GOT3 (cell line): ENCODE results near the gene C22orf42.
"Not testable (repeated sequence)": the region's sequence is repeated elsewhere in the genome, so short reads cannot be mapped to it uniquely, and the experiment has no call there.

ENCODE experiments used
- DNase-seq: peaks from one replicate; lab custom pipeline; 2025; ENCODE audit warnings: mixed read lengths; lab: John Stamatoyannopoulos, UW

The C22orf42 gene

GRCh38 chr22:32135958-32136357, 23.1 kb downstream of the C22orf42 start:
- not testable (repeated sequence) for DNase-seq

GRCh38 chr22:32134796-32135195, 24.3 kb downstream of the C22orf42 start:
- not testable (repeated sequence) for DNase-seq

- DNase-seq, result no peak
Observed at GRCh38 chr22:32132783-32133182, 26.3 kb downstream of the C22orf42 start.

DNA sequence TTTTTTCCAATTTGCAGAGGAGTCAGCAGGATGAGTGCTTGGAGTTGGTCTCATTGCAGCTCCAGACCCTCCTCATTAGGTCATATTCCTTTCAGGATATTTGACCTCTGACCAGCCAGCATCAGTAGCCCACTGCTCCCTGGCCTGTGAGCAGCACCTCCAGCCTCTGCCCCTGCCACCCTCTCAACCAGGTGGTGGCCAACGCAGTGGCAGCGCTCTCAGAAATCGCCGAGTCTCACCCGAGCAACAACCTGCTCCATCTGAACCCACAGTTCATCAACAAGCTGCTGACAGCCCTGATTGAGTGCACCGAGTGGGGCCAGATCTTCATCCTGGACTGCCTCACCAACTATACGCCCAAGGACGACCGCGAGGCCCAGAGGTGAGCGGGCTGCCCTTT, 27.0 kb downstream of the C22orf42 start:
- DNase-seq, result no peak

DNA sequence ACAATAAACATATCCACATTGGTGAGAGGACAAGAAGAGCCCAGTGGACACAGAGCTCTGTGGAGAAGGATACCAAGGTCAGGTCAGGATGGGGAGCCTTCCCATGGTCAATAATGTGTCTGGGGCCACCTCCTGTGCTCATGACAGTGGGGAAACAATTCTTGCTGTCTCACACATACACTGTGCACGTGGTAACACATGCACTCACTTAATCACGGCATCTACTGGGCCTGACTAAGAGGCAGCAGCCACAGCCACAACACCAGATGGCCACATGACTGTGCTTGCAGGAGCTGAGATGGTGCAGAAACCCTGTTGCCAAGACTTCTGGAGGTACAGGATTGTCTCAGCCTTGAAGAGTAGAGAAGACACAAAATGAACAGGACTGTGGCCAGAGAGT, 28.6 kb downstream of the C22orf42 start:
- no peak for DNase-seq

GRCh38 chr22:32127904-32128303, 31.2 kb downstream of the C22orf42 start:
- no peak for DNase-seq

DNA sequence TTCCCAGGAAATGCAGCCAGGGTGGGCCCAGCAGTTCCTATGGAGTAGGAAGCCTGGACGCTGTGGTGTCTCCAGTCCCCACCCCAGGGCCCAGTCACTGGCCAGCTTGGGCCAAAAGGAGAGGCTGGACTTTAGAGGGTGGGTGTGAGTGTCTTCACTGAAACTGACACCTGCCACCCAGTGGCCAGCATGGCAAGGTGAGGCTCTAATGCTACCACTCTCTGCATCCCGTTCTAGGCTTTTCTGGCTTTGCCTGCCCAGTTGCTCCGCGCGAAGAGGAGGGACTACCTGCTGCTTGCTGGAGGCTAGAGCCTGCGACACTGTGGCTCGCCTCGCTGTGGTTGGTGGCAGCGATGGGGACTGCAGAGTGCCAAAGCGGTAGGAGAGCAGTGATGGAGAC, 35.4 kb downstream of the C22orf42 start:
- no peak for DNase-seq

- no peak for DNase-seq
Observed at GRCh38 chr22:32122899-32123298, 36.2 kb downstream of the C22orf42 start.

DNA sequence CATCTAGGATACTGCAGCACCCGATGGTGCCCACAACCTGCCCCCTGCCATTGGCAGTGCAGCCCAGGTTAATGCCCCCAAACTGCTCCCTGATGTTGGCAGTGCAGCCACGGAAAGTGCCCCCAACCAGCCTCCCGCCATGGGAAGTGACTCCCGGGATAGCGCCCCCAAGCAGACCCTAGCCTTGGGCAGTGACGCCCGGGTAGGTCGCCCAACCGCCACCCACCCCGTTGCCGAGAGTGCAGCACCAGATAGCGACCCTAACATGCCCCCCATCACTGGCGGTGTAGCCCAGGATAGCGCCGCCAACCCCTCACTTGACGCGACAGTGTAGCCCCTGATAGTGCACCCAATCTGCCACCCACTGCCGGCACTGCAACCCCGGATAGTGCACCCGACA, 38.5 kb downstream of the C22orf42 start:
- no peak for DNase-seq

GRCh38 chr22:32119568-32120235, 39.4 kb downstream of the C22orf42 start:
- DNase-seq, result no peak

GRCh38 chr22:32112380-32112779, 46.7 kb downstream of the C22orf42 start:
- no peak for DNase-seq

DNA sequence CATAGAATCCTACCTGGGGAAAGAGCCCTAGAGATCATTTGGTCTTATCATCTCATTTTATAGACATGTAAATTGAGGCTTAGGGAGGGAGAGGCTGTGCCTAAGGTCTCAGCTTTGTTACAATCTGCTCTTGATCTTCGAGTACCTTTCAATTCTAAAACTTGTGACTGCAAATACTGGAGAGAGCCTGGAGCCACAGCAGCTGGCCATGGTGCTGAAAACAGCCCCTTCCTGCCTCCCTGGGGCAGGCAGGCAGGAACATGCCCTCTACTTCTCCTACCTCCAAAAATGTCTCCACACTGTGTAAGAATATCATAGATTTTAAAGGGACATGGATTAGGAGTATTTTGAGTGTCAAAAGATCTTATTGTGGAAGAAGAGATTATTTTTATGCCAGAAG, 52.2 kb downstream of the C22orf42 start:
- no peak for DNase-seq

- no peak for DNase-seq
Observed at GRCh38 chr22:32103658-32104315, 55.3 kb downstream of the C22orf42 start.

DNA sequence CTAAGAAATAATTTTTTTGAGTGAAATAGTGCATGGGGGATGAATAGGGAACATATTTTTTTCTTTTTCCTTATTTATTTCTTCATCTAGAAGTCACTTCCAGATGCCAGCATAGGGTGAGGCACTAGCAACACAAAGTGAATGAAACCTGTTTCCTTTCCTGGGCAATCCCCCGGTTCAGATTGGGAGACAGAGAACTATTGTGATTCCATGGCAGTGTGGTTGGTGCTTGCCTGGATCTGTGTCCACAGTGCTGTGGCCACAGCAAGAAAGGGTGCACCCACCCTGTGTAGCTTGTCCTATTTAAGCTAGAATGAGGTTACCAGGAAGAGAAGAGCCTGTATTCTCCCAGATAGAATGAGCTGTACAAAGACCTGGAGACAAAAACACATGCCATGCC, 58.4 kb downstream of the C22orf42 start:
- no peak for DNase-seq
